Activated CD8-positive, alpha-beta memory T cell treated with anti-CD3 and anti-CD28 coated beads for 4 hours (primary cell): Measurements from ENCODE around the gene MANSC4.

Experiments used
- DNase-seq, 2 donors: peaks; one replicate each; pipeline ENCODE4 v3.0.0-alpha.2; 2020; ENCODE audit warnings: low read depth in 2 of 2

Gene MANSC4

GRCh38 chr12:27779920-27780611 lies at the start of gene MANSC4, which contains the start of gene KLHL42:
Gene MANSC4 (minus strand): TSS chr12:27780236. CDS start chr12:27771276, 8,960 bp downstream.
Gene KLHL42 (plus strand): TSS chr12:27780233. CDS start chr12:27780331, 98 bp downstream.
- peak; percentile 25 to 35 for DNase-seq

DNA sequence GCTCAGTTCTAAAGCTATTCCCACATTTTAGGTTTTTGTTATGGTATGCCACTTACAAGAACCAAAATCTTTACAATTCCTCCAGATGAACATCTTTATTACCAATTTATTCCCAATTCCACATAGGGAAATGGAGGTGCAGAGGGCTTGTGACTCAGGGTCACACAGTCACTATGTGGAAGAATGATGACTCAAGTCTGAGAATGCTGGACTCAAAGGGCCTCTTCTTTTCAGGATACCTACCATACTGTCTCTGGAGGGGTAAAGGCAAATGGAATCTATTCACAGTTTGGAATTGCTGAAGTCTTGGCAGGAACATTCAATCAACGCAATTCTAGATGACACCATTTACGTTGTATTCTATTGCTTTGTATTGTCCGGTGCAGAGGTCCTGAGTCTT lies 48.2 kb upstream of the MANSC4 start:
- DNase-seq: no peak

- DNase-seq: no peak
These were observed 46.0 kb upstream of the MANSC4 start for GRCh38 chr12:27826076-27826475.

GRCh38 chr12:27824126-27824842 lies 44.2 kb upstream of the MANSC4 start:
- no peak for DNase-seq

DNA sequence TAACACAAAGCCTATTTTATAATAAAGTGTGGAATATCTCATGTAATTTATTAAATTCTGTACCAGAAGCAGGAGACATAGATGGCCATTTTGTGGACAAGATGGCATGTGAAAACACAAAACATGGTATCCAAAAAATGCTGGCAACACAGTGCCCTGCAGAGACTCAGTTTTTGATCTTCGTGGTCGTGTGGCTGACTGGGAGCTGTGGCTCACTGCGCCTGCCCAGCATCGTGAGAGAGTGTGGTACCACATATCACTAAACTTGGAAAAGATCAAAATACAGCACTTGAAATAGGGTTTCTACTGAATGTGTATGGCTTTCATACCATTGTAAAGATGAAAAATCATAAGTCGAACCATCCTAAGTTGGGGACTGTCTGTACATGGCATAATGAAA lies 43.0 kb upstream of the MANSC4 start:
- DNase-seq: no peak

- DNase-seq: peak; percentile 8 to 60
These were observed 42.2 kb upstream of the MANSC4 start for GRCh38 chr12:27822076-27822712.

DNA sequence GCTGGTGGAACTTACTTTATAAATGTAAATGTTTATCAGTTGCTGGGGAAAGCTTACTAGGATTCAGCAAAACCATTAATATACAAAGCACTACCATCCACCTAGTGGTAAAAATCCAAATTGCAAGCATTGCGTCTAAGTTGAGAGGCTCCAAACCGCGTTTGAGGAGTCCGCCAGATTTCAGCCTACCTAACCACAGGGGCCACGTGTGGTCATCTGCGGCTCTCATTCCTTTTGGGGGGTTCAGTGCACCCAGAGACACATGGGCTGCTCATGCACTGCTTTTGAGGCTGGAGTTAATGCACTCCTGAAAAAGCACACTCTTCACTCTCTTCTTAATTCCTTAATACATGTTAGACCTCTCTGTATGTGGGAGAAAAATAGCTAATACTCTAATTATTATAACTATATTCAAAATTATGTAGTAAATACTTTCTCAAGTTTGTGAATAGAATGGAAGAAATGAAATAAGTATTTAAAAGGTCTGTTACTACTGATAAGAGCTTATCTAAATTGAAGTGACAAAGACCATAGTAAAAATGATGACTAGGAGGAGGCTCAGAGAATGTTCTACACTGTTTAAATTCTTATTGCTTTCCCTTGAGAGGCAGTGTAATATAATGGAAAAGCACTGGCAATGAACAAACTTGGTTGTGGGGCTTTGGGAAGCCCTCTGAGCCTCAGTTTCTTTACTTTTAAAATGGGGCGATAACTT lies 41.4 kb upstream of the MANSC4 start:
- no peak for DNase-seq

DNA sequence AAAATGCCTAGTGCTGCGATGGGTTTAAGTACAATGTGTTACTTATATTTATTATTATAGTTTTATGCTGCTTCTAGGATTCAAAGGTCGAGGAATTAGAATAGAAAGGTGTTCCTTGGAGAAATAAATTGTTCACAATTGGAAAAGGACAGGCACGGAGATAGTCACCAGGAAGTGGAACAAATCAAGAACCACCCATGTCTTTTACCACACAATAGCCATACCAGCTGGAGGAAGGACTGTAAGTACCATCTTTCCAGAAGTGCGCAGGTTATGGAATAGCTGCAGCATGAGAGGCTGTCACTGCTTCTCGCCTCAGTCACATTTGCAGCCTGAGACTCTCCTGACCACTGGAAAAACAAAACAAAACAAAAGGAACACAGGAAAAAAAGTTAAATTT lies 40.5 kb upstream of the MANSC4 start:
- no peak for DNase-seq

DNA sequence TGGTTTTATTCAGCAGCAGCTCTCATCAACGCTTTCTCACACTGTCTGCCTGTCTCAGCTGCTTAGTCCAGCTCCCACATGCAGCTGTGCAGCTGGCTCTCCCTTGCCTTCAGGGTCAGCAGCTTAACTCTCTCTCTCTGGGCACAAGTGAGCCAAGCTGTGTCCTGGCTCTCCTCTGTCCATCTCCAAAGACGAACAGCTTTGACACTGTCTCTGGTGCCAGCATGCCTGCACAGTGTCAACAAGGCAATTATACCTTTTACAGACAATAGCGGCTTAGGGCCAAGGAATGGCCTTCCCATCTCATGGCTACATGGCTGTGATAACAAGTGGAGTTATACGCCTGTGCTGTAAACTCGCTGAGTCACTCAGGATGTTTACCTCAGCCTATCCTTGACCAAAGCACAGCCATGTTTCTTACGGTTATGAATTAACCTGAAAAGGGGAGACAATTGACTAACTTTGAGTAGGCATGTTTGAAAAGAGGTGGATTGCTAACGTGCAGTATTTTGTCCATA lies 38.4 kb upstream of the MANSC4 start:
- no peak for DNase-seq

DNA sequence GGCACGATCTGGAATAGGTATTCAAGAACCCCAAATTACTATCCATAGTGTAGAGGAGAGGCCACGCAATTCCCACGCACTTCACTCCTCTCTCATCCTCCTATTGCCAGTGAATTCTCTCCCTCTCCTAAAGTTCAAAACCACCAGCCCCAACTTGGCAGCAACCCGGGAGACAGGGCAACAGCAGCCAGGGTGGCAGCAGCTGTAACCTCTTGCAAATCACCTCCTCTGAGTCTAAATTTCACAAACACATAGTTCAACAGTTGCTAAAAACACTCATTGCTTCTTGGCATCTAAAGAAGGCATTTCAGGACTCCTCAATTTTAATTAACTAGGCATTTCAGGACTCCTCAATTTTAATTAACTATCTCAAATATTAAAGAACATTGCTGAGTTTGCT lies 37.7 kb upstream of the MANSC4 start:
- no peak for DNase-seq

- no peak for DNase-seq
These were observed 35.0 kb upstream of the MANSC4 start for GRCh38 chr12:27814851-27815591.

- no peak for DNase-seq
These were observed 34.4 kb upstream of the MANSC4 start for GRCh38 chr12:27814411-27814810.

DNA sequence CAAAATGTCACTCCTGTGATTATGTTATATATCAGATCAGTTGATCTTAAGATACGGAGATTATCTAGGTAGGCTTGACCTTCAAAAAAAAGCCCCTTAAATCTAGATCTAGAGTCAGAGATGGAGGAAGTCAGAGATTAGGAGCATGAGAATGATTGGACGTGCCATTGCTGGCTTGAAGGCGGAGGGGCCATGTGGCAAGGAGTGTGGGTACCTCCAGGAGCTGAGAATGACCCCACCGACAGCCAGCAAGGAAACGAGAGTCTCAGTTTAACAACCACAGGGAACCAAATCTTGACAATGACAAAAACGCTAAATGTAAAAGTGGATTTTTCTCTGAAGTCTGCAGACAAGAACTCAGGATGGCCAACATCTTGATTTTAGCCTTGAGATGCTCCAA lies 32.5 kb upstream of the MANSC4 start:
- DNase-seq: no peak

DNA sequence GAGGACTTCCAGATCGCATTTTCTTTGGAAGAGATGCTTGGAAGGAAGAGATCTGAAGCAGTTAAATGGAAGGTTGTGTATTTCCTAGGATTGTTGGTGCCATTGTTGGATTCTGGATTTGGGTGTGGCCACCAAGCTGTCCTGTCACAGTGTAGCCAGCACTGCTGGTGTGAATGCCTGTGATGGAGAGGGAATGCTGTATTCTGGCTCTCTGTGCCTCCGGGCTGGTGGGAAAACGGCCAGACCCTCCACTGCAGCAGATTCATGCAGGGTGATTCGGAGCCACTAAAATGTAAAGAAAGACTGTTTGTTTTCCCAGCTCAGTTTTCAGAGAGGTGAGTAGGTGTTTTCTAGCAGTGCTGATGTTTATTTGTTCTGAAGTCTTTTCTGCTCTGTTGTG lies 30.7 kb upstream of the MANSC4 start:
- DNase-seq: no peak

- no peak for DNase-seq
These were observed 28.8 kb upstream of the MANSC4 start for GRCh38 chr12:27808841-27809240.

DNA sequence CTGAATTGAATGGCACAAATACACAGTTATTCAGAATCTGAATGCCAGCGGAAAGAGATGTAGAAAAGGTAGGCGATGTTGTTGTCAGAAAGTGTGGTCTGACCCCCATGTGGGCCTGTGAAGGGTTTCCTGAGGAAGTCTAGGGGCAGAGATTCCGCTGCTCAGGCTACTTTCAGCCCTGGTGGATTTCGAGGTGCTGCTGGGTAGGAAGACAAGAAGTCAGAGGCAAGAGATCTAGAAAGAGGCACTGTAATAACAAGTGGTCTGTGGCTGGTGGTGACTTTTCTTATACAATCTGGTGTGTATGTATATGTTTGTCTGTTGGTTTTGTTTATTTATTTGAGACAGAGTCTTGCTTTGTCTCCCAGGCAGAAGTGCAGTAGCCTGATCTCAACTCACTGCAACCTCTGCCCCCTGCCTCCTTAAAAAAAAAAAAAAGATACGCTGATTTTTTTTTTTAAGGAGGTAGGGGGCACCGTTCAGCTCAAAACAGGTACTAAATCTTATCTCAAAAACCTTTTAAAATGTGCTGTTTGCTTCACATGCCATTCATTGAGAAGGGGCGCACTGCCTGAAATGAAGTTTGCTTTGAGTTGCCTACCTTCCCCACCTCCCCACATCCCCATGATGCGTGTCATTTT lies 27.1 kb upstream of the MANSC4 start:
- no peak for DNase-seq

DNA sequence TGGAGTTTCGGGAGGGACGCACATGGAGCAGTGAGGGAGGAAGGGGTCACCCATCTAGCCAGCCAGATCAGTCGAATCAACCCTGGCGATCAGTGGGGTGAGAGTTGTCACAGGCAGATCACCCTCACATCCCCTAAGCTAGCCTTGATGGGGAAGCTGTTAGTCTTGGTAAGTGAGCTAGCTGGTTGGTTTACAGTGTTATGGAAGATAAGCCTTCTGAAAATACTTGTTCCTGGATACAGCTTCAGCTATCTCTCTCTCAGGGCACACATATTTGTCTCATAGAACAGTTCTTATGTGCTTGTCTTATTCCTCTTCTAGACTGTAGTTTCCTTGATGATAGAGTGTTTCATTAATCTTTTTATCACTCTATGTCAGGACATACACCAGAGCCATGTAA lies 26.2 kb upstream of the MANSC4 start:
- no peak for DNase-seq

DNA sequence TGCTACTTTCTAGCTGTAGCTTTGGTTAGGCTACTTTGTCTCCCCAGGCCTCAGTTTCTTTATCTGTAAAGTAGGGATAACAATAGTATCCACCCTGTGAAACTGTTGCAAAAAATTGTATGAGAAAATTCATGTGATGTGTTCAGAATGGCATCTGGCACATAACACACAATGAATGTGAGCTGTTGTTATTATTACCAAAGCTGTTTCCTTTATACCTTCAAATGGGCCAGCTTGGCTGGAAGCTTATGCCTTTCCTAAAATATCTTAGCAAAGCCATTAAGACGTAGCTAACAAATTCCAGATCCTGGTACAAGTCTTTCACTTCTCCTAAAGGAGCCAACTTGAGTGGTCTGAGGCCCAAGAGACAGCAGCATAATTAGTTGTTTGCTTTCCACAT lies 25.2 kb upstream of the MANSC4 start:
- DNase-seq: no peak

GRCh38 chr12:27802936-27803335 lies 22.9 kb upstream of the MANSC4 start:
- no peak for DNase-seq

- DNase-seq: no peak
These were observed 22.5 kb upstream of the MANSC4 start for GRCh38 chr12:27802511-27802910.

DNA sequence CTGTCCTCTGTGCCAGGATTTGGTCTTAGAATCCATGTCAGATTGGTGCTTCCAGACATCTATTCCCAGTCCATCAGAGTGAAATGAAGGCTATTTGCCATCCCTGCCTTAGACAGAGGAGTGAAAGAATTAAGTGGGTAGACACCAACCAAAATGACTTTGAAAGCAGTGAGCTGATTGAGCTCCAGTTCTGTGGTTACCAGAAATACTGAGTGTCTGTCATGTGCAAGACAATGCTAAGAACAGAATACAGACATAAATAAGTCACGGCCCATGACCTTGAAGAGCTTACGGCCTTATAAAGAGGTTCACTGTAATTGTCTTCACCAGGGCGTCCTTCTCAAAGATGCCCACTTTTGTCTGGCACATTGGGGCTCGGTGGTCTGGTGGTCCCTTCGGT lies 21.6 kb upstream of the MANSC4 start:
- DNase-seq: no peak
